HG02938 (cell line): ENCODE data around the gene DIP2A.
"Not testable (repeated sequence)": the region's sequence is repeated elsewhere in the genome, so short reads cannot be mapped to it uniquely, and the experiment has no call there.

Experiments
- ATAC-seq: cut with Tn5 transposase; IDR thresholded peaks from one replicate; pipeline ENCODE4 v1.9.1; 2021; ENCODE audit warnings: mild to moderate bottlenecking, moderate library complexity; ENCODE audit not compliant: unreplicated experiment

Gene DIP2A

GRCh38 chr21:46579394-46579793, 120.7 kb downstream of the DIP2A start:
- not testable (repeated sequence) for ATAC-seq

- ATAC-seq = no peak
These were observed 123.2 kb downstream of the DIP2A start for GRCh38 chr21:46581780-46582307.

- no peak for ATAC-seq
These were observed 126.7 kb downstream of the DIP2A start for GRCh38 chr21:46585191-46585953.

- ATAC-seq = no peak
These were observed 135.6 kb downstream of the DIP2A start for GRCh38 chr21:46594276-46594675.

- no peak for ATAC-seq
These were observed 137.5 kb downstream of the DIP2A start for GRCh38 chr21:46596201-46596600.

GRCh38 chr21:46597031-46597430, 138.3 kb downstream of the DIP2A start:
- ATAC-seq = no peak

GRCh38 chr21:46597896-46598343, 139.2 kb downstream of the DIP2A start:
- ATAC-seq = no peak

GRCh38 chr21:46598581-46599572, 140.2 kb downstream of the DIP2A start:
- ATAC-seq = no peak

- ATAC-seq = no peak
These were observed 141.6 kb downstream of the DIP2A start for GRCh38 chr21:46600305-46600704.

GRCh38 chr21:46600978-46601377, 142.3 kb downstream of the DIP2A start:
- no peak for ATAC-seq

GRCh38 chr21:46603228-46603627, 144.5 kb downstream of the DIP2A start:
- ATAC-seq = no peak

GRCh38 chr21:46604329-46604974, 145.8 kb downstream of the DIP2A start:
- no peak for ATAC-seq

GRCh38 chr21:46604975-46605766, 146.5 kb downstream of the DIP2A start, which contains the start of gene S100B:
Gene S100B, minus strand, starts transcription at chr21:46605082. Its CDS starts 2,667 bp downstream, at chr21:46602415.
- no peak for ATAC-seq

- ATAC-seq = no peak
These were observed 147.2 kb downstream of the DIP2A start for GRCh38 chr21:46605767-46606426.

GRCh38 chr21:46606427-46606813, 147.7 kb downstream of the DIP2A start:
- ATAC-seq = no peak

- ATAC-seq = no peak
These were observed 148.9 kb downstream of the DIP2A start for GRCh38 chr21:46607636-46608035.

- ATAC-seq = no peak
These were observed 150.0 kb downstream of the DIP2A start for GRCh38 chr21:46608672-46609111.

GRCh38 chr21:46610018-46610701, 151.5 kb downstream of the DIP2A start:
- ATAC-seq = no peak

GRCh38 chr21:46613391-46613790, 154.7 kb downstream of the DIP2A start:
- ATAC-seq = no peak
